Smooth muscle cell (in vitro differentiated cells): ENCODE measurements around the gene MAGI3. TPM values are rescaled to one million over a fixed set of nuclear protein-coding genes. Genes with fewer than 3 reads are reported as not detected.

Experiments
- DNase-seq: peaks from one replicate; lab custom pipeline; 2025; ENCODE audit not compliant: unreplicated experiment; lab: John Stamatoyannopoulos, UW
- H2AFZ ChIP-seq: fragments of 200-600 bp; sonication (generic); 2 replicates; pipeline ENCODE4 v1.6.0; 2016; ENCODE audit warnings: antibody characterized with exemption, low read depth, mild to moderate bottlenecking
- H3F3A ChIP-seq: fragments of 200-600 bp; sonication (generic); 2 replicates; pipeline ENCODE4 v1.6.0; 2017; ENCODE audit warnings: antibody characterized with exemption, low read depth
- H3K27ac ChIP-seq: fragments of 200-600 bp; sonication (generic); 2 replicates; pipeline ENCODE4 v1.5.1; 2016; ENCODE audit warnings: low read depth, mild to moderate bottlenecking
- H3K27me3 ChIP-seq: fragments of 200-600 bp; sonication (generic); 2 replicates; pipeline ENCODE4 v1.6.1; 2016; ENCODE audit warnings: low read depth, mild to moderate bottlenecking
- H3K36me3 ChIP-seq: fragments of 200-600 bp; sonication (generic); 2 replicates; pipeline ENCODE4 v1.5.1; 2016; ENCODE audit warnings: low read depth
- H3K4me1 ChIP-seq: fragments of 200-600 bp; sonication (generic); 2 replicates; pipeline ENCODE4 v1.5.1; 2016; ENCODE audit warnings: low read depth
- H3K4me2 ChIP-seq: fragments of 200-600 bp; sonication (generic); 2 replicates; pipeline ENCODE4 v1.6.0; 2016; ENCODE audit warnings: mild to moderate bottlenecking
- H3K4me3 ChIP-seq: fragments of 200-600 bp; sonication (generic); 2 replicates; pipeline ENCODE4 v1.5.1; 2016; ENCODE audit warnings: mild to moderate bottlenecking
- H3K79me2 ChIP-seq: fragments of 200-600 bp; sonication (generic); 2 replicates; pipeline ENCODE4 v1.6.0; 2016; ENCODE audit warnings: low read depth, mild to moderate bottlenecking
- H3K9ac ChIP-seq: fragments of 200-600 bp; sonication (generic); 2 replicates; pipeline ENCODE4 v1.6.0; 2016; ENCODE audit warnings: low read depth
- H3K9me3 ChIP-seq: fragments of 200-600 bp; sonication (generic); replicated peaks from 2 replicates; pipeline ENCODE4 v1.5.1; 2016; ENCODE audit warnings: low read depth
- H4K20me1 ChIP-seq: fragments of 200-600 bp; sonication (generic); 2 replicates; pipeline ENCODE4 v1.6.0; 2016; ENCODE audit warnings: low read depth
- WGBS: methylation state at CpG from one replicate; pipeline ENCODE4 v1.1.7; 2016; ENCODE audit warnings: low lambda C conversion rate; 5-methylcytosine and 5-hydroxymethylcytosine counted together
- polyA plus RNA-seq: library from polyadenylated mRNA; unstranded; fragments of >200 nt; fragmentation: Nextera tagmentation; extraction: Ambion mirVana; gene quantifications from 2 replicates; pipeline ENCODE4 v1.2.1, GENCODE V29; 2016
- total RNA-seq: library from RNA; depleted of rRNA; stranded (reverse); fragments of >200 nt; gene quantifications from 2 replicates; pipeline ENCODE4 v1.2.3, GENCODE V29; 2014
- TF ChIP-seq, protein P1 (sequence below): fragments of 200-600 bp; sonication (generic); IDR thresholded peaks from 2 replicates; pipeline ENCODE4 v1.5.1; 2017; ENCODE audit warnings: borderline replicate concordance, mild to moderate bottlenecking, antibody characterized with exemption; ENCODE audit not compliant: insufficient read depth, poor library complexity, severe bottlenecking

The MAGI3 gene
- total and polyA plus RNA-seq, 2 experiments from 2014 or later, result 10.9 to 19.1 TPM

DNA sequence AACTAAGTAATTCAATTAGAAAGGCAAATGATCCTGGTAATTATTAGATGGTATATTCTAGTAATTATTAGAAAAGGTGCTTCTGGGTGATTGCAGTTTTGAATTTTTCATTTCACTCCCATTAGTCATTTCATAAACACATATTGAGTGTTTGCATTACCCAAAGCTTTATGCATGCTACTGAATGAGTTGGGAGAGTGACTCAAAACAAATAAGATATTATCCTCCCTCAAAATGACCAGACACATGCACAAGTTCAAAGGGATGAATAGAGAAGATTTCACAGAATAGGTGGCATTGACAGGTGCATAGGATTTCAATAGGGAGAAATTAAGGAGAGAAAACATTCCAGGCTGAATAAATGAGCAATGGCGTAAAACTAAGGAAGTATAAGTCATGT, 284.3 kb downstream of the MAGI3 start:
- H3K4me3 ChIP-seq, result no peak overlapping the region
- H3K4me2 ChIP-seq, result no peak overlapping the region
- H3K9ac ChIP-seq, result no peak overlapping the region
- H3K9me3 ChIP-seq, result no peaks in the 10 kb centered on the region
- H4K20me1 ChIP-seq, result no peaks in the 10 kb centered on the region
- 91% methylated on average over 1 of the region's 1 CpG for WGBS
- peaks cover 2% of the 10 kb centered on the region for H3K4me1 ChIP-seq
- H3K27me3 ChIP-seq, result no peaks in the 10 kb centered on the region
- no peak for DNase-seq
- no peaks in the 10 kb centered on the region for H3K79me2 ChIP-seq
- no peak overlapping the region for H2AFZ ChIP-seq
- no peaks in the 10 kb centered on the region for H3F3A ChIP-seq
- no peaks in the 10 kb centered on the region for H3K36me3 ChIP-seq
- no peak overlapping the region for H3K27ac ChIP-seq
- TF ChIP-seq, protein P1, sequence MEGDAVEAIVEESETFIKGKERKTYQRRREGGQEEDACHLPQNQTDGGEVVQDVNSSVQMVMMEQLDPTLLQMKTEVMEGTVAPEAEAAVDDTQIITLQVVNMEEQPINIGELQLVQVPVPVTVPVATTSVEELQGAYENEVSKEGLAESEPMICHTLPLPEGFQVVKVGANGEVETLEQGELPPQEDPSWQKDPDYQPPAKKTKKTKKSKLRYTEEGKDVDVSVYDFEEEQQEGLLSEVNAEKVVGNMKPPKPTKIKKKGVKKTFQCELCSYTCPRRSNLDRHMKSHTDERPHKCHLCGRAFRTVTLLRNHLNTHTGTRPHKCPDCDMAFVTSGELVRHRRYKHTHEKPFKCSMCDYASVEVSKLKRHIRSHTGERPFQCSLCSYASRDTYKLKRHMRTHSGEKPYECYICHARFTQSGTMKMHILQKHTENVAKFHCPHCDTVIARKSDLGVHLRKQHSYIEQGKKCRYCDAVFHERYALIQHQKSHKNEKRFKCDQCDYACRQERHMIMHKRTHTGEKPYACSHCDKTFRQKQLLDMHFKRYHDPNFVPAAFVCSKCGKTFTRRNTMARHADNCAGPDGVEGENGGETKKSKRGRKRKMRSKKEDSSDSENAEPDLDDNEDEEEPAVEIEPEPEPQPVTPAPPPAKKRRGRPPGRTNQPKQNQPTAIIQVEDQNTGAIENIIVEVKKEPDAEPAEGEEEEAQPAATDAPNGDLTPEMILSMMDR, result no peak

DNA sequence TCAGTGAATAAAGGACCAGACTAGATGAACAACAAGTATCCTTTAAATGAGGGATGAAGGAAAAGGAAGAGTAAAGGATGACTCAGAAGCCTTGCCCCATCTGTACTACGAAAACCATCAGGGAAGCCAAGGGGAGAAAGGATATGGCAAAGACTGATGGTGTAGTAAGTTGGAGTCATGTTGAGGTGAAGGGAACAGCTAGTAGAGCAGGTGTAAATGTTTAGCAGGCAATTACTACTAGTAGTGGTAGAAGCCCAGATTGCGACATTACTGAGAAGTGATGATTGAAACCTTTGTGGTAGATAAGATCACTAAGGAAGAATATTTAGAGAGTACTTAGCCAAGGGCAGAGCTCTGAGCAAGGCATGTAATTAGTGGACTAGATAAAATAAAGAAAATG, 285.0 kb downstream of the MAGI3 start:
- no peaks in the 10 kb centered on the region for H3K27me3 ChIP-seq
- H3K4me2 ChIP-seq, result no peak overlapping the region
- H3K4me1 ChIP-seq, result peaks cover 2% of the 10 kb centered on the region
- H3F3A ChIP-seq, result no peaks in the 10 kb centered on the region
- no peaks in the 10 kb centered on the region for H4K20me1 ChIP-seq
- H3K9me3 ChIP-seq, result no peaks in the 10 kb centered on the region
- DNase-seq, result no peak
- no peaks in the 10 kb centered on the region for H3K79me2 ChIP-seq
- WGBS, result 72% methylated on average over 2 of the region's 2 CpGs
- H2AFZ ChIP-seq, result no peak overlapping the region
- H3K4me3 ChIP-seq, result no peak overlapping the region
- no peak overlapping the region for H3K27ac ChIP-seq
- no peak overlapping the region for H3K9ac ChIP-seq
- H3K36me3 ChIP-seq, result no peaks in the 10 kb centered on the region
- TF ChIP-seq, protein P1, result no peak

DNA sequence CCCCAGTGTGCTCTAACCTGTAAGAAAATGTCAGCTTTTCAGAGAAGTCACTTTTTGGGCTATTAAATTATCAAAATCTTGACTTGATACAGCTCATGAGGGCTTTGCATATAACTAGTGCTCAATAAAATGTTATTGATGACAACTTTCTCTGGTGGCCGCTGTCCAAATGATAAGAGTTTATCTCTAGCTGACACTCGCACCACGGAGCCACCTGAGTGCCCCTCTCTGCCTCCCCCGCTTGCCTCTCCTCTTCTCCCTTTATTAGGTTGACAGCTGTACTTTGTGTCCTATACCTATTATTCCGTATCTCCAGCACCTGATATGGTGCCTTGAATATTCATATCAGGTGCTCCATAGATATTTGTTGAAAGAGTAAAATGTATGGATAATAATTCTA, 286.2 kb downstream of the MAGI3 start:
- no peaks in the 10 kb centered on the region for H3K36me3 ChIP-seq
- WGBS, result 97% methylated on average over 5 of the region's 5 CpGs
- H3K9ac ChIP-seq, result no peak overlapping the region
- H3K4me3 ChIP-seq, result no peak overlapping the region
- no peak overlapping the region for H3K4me2 ChIP-seq
- no peak overlapping the region for H2AFZ ChIP-seq
- no peak for DNase-seq
- no peaks in the 10 kb centered on the region for H3F3A ChIP-seq
- no peaks in the 10 kb centered on the region for H3K9me3 ChIP-seq
- H3K27me3 ChIP-seq, result no peaks in the 10 kb centered on the region
- TF ChIP-seq, protein P1, result no peak
- no peaks in the 10 kb centered on the region for H4K20me1 ChIP-seq
- no peaks in the 10 kb centered on the region for H3K79me2 ChIP-seq
- no peak overlapping the region for H3K27ac ChIP-seq
- H3K4me1 ChIP-seq, result peaks cover 2% of the 10 kb centered on the region
